Measurements from ENCODE around the gene SNRNP35.
"Not testable (repeated sequence)": the region's sequence is repeated elsewhere in the genome, so short reads cannot be mapped to it uniquely, and the experiment has no call there.

Gene SNRNP35

DNA sequence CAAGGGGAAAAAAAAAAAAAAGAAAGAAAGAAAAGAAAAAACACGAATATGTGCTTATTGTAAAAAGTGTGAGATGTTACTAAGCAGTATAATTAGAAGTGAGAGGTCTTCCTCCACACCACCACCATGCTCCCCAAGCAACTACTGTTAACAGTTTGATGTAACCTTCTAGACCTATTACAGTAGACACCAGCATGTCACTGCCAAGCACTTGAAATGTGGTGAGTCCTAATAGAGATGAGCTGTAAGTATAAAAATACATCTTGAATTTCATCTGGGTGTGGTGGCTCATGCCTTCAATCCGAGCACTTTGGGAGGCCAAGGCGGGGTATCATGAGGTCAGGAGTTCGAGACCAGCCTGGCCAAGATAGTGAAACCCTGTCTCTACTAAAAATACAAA lies 8.1 kb upstream of the SNRNP35 start:
- H3K4me1 ChIP-seq (ENCODE audit: control insufficient read depth in 2 of 2, insufficient read depth in 2 of 2, low read length in 2 of 2) = peaks cover 7 to 9% of the 10 kb centered on the region in 2 donors
- no peaks in the 10 kb centered on the region for H3K27me3 ChIP-seq (ENCODE audit: control insufficient read depth in 2 of 2, insufficient read depth in 2 of 2, low read length in 2 of 2)
- H3K9ac ChIP-seq (ENCODE audit: low read depth in 1 of 2, low read length in 2 of 2) = no peak overlapping the region
- H3K4me3 ChIP-seq (ENCODE audit: low read length in 2 of 2) = no peak overlapping the region
- no peaks in the 10 kb centered on the region for H3K9me3 ChIP-seq (ENCODE audit: control insufficient read depth in 2 of 2, low read length in 2 of 2)
- no peaks in the 10 kb centered on the region for H3K36me3 ChIP-seq (ENCODE audit: control insufficient read depth in 2 of 2, insufficient read depth in 2 of 2, low read length in 2 of 2)
- no peak overlapping the region for H3K27ac ChIP-seq (ENCODE audit: low read depth in 2 of 2, low read length in 2 of 2)

- Histone ChIP-seq H3K4me3 (ENCODE audit: low read length in 2 of 2) (no peak overlapping the region), H3K9me3 (ENCODE audit: control insufficient read depth in 2 of 2, low read length in 2 of 2) (no peaks in the 10 kb centered on the region), H3K27ac (ENCODE audit: low read depth in 2 of 2, low read length in 2 of 2) (no peak overlapping the region), H3K9ac (ENCODE audit: low read depth in 1 of 2, low read length in 2 of 2) (no peak overlapping the region), H3K36me3 (ENCODE audit: control insufficient read depth in 2 of 2, insufficient read depth in 2 of 2, low read length in 2 of 2) (no peaks in the 10 kb centered on the region), H3K4me1 (ENCODE audit: control insufficient read depth in 2 of 2, insufficient read depth in 2 of 2, low read length in 2 of 2) (peaks cover 6% of the 10 kb centered on the region in 2 donors), H3K27me3 (ENCODE audit: control insufficient read depth in 2 of 2, insufficient read depth in 2 of 2, low read length in 2 of 2) (no peaks in the 10 kb centered on the region)
These were observed 7.3 kb upstream of the SNRNP35 start for GRCh38 chr12:123450636-123451035.

DNA sequence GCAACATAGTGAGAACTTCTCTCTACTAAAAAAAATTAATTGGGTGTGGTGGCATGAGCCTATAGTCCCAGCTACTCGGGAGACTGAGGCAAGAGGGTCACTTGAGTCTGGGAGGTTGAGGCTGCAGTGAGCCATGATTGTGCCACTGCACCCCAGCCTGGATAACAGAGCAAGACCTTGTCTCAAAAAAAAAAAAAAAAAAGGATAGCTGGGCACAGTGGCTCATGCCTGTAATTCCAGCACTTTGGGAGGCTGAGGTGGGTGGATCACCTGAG lies 5.7 kb upstream of the SNRNP35 start:
- H3K27ac ChIP-seq (ENCODE audit: low read depth in 2 of 2, low read length in 2 of 2); H3K4me3 ChIP-seq (ENCODE audit: low read length in 2 of 2); H3K27me3 ChIP-seq (ENCODE audit: control insufficient read depth in 2 of 2, insufficient read depth in 2 of 2, low read length in 2 of 2); H3K9ac ChIP-seq (ENCODE audit: low read depth in 1 of 2, low read length in 2 of 2); H3K36me3 ChIP-seq (ENCODE audit: control insufficient read depth in 2 of 2, insufficient read depth in 2 of 2, low read length in 2 of 2); H3K4me1 ChIP-seq (ENCODE audit: control insufficient read depth in 2 of 2, insufficient read depth in 2 of 2, low read length in 2 of 2); H3K9me3 ChIP-seq (ENCODE audit: control insufficient read depth in 2 of 2, low read length in 2 of 2): not testable (repeated sequence)

- Histone ChIP-seq H3K9me3 (ENCODE audit: control insufficient read depth in 2 of 2, low read length in 2 of 2) (no peaks in the 10 kb centered on the region), H3K27me3 (ENCODE audit: control insufficient read depth in 2 of 2, insufficient read depth in 2 of 2, low read length in 2 of 2) (no peaks in the 10 kb centered on the region), H3K9ac (ENCODE audit: low read depth in 1 of 2, low read length in 2 of 2) (no peak overlapping the region), H3K4me3 (ENCODE audit: low read length in 2 of 2) (no peak overlapping the region), H3K27ac (ENCODE audit: low read depth in 2 of 2, low read length in 2 of 2) (no peak overlapping the region), H3K36me3 (ENCODE audit: control insufficient read depth in 2 of 2, insufficient read depth in 2 of 2, low read length in 2 of 2) (no peaks in the 10 kb centered on the region), H3K4me1 (ENCODE audit: control insufficient read depth in 2 of 2, insufficient read depth in 2 of 2, low read length in 2 of 2) (no peaks in the 10 kb centered on the region)
These were observed 4.8 kb upstream of the SNRNP35 start for GRCh38 chr12:123453165-123453564.

- not testable (repeated sequence) for H3K9me3 ChIP-seq (ENCODE audit: control insufficient read depth in 2 of 2, low read length in 2 of 2); H3K27me3 ChIP-seq (ENCODE audit: control insufficient read depth in 2 of 2, insufficient read depth in 2 of 2, low read length in 2 of 2); H3K4me1 ChIP-seq (ENCODE audit: control insufficient read depth in 2 of 2, insufficient read depth in 2 of 2, low read length in 2 of 2); H3K4me3 ChIP-seq (ENCODE audit: low read length in 2 of 2); H3K27ac ChIP-seq (ENCODE audit: low read depth in 2 of 2, low read length in 2 of 2); H3K9ac ChIP-seq (ENCODE audit: low read depth in 1 of 2, low read length in 2 of 2)
- peaks cover 9 to 15% of the 10 kb centered on the region in 2 donors for H3K36me3 ChIP-seq (ENCODE audit: control insufficient read depth in 2 of 2, insufficient read depth in 2 of 2, low read length in 2 of 2)
These were observed 5.2 kb downstream of the SNRNP35 start for GRCh38 chr12:123463174-123463573.

DNA sequence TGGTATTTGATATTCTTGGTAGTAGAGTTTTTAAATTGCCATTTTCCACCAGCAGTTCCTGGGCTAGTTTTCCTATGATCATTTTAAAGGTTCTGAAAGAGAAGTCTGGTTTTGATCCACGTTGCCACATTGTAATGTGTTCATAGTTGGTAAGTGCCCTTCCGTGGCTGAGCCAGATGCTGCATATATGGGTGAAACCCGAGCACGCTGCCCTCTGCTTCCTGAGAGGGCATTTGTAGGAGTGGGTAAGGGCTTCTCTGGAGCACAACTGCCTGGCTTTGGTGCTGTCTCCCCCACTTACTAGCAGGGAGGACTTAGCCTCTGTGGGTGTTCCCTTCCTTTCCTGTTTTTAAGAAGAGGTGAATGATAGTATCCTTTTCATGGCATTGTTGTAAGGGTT lies 7.1 kb downstream of the SNRNP35 start:
- Histone ChIP-seq H3K9me3 (ENCODE audit: control insufficient read depth in 2 of 2, low read length in 2 of 2) (no peaks in the 10 kb centered on the region), H3K4me1 (ENCODE audit: control insufficient read depth in 2 of 2, insufficient read depth in 2 of 2, low read length in 2 of 2) (no peaks in the 10 kb centered on the region), H3K27me3 (ENCODE audit: control insufficient read depth in 2 of 2, insufficient read depth in 2 of 2, low read length in 2 of 2) (no peaks in the 10 kb centered on the region), H3K9ac (ENCODE audit: low read depth in 1 of 2, low read length in 2 of 2) (no peak overlapping the region), H3K36me3 (ENCODE audit: control insufficient read depth in 2 of 2, insufficient read depth in 2 of 2, low read length in 2 of 2) (peaks cover 9 to 15% of the 10 kb centered on the region in 2 donors), H3K27ac (ENCODE audit: low read depth in 2 of 2, low read length in 2 of 2) (no peak overlapping the region), H3K4me3 (ENCODE audit: low read length in 2 of 2) (no peak overlapping the region)

DNA sequence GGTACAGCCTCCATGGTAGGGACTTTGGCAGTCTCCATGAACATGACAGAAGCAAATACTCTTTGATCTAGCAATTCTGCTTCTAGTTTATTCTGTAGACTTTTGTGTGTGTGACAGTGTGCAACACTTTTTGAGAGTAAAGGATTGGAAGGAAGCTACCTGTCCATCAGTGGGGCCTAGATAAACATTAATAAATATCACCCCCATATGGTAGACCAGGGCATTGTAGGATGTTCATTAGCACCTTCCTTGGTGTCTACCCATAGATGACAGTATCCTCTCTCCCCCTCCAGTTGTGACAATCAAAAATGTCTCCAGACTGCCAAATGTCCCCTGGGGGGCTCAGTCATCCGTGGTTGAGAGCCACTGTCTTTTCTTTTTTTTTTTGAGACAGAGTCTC lies 10.8 kb downstream of the SNRNP35 start:
- Histone ChIP-seq H3K4me3 (ENCODE audit: low read length in 2 of 2) (no peak overlapping the region), H3K9me3 (ENCODE audit: control insufficient read depth in 2 of 2, low read length in 2 of 2) (no peaks in the 10 kb centered on the region), H3K27ac (ENCODE audit: low read depth in 2 of 2, low read length in 2 of 2) (no peak overlapping the region), H3K4me1 (ENCODE audit: control insufficient read depth in 2 of 2, insufficient read depth in 2 of 2, low read length in 2 of 2) (no peaks in the 10 kb centered on the region), H3K9ac (ENCODE audit: low read depth in 1 of 2, low read length in 2 of 2) (no peak overlapping the region), H3K27me3 (ENCODE audit: control insufficient read depth in 2 of 2, insufficient read depth in 2 of 2, low read length in 2 of 2) (no peaks in the 10 kb centered on the region), H3K36me3 (ENCODE audit: control insufficient read depth in 2 of 2, insufficient read depth in 2 of 2, low read length in 2 of 2) (peaks cover 25 to 27% of the 10 kb centered on the region in 2 donors)

GRCh38 chr12:123469978-123470377 lies 12.0 kb downstream of the SNRNP35 start:
- no peaks in the 10 kb centered on the region for H3K9me3 ChIP-seq (ENCODE audit: control insufficient read depth in 2 of 2, low read length in 2 of 2)
- peaks cover 24 to 25% of the 10 kb centered on the region in 2 donors for H3K36me3 ChIP-seq (ENCODE audit: control insufficient read depth in 2 of 2, insufficient read depth in 2 of 2, low read length in 2 of 2)
- no peak overlapping the region for H3K4me3 ChIP-seq (ENCODE audit: low read length in 2 of 2)
- H3K4me1 ChIP-seq (ENCODE audit: control insufficient read depth in 2 of 2, insufficient read depth in 2 of 2, low read length in 2 of 2) = no peaks in the 10 kb centered on the region
- H3K9ac ChIP-seq (ENCODE audit: low read depth in 1 of 2, low read length in 2 of 2) = no peak overlapping the region
- no peak overlapping the region for H3K27ac ChIP-seq (ENCODE audit: low read depth in 2 of 2, low read length in 2 of 2)
- H3K27me3 ChIP-seq (ENCODE audit: control insufficient read depth in 2 of 2, insufficient read depth in 2 of 2, low read length in 2 of 2) = no peaks in the 10 kb centered on the region

DNA sequence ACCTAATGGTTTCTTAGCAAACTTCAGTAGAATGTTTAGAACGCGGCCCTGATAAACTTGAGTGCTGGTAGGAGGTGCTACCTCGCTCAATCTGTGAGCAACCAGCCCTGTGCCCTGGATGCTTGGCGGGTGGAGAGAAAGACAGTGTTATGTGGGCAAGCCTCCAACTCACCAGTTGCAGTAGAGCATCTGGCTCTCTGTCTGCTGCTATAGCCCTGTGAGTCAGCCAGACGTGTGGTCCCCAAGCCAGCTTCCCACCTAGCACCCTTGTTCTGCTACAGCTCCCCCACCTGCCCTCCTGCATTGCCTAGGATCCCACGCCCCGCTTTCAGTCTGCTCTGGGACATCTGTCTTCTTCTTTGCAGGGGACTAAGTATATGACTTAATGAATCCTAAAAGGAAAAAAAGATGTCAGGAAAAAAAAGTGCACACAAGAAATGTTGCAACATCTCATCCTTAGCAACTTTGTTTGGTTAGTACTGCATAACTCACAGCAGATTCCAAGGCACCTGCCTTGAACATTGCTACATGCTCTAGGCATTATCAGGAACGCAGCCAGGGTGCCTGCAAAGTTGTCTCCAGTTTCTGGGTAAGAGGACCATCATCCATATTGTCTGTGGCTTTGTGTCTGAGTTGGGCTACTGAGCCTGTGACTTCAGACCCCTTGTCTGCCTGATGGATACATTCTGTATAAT lies 13.6 kb downstream of the SNRNP35 start:
- H3K4me3 ChIP-seq (ENCODE audit: low read length in 2 of 2) = no peak overlapping the region
- peaks cover 16 to 17% of the 10 kb centered on the region in 2 donors for H3K36me3 ChIP-seq (ENCODE audit: control insufficient read depth in 2 of 2, insufficient read depth in 2 of 2, low read length in 2 of 2)
- no peaks in the 10 kb centered on the region for H3K9me3 ChIP-seq (ENCODE audit: control insufficient read depth in 2 of 2, low read length in 2 of 2)
- no peak overlapping the region for H3K9ac ChIP-seq (ENCODE audit: low read depth in 1 of 2, low read length in 2 of 2)
- no peak overlapping the region for H3K27ac ChIP-seq (ENCODE audit: low read depth in 2 of 2, low read length in 2 of 2)
- no peaks in the 10 kb centered on the region for H3K4me1 ChIP-seq (ENCODE audit: control insufficient read depth in 2 of 2, insufficient read depth in 2 of 2, low read length in 2 of 2)
- no peaks in the 10 kb centered on the region for H3K27me3 ChIP-seq (ENCODE audit: control insufficient read depth in 2 of 2, insufficient read depth in 2 of 2, low read length in 2 of 2)

DNA sequence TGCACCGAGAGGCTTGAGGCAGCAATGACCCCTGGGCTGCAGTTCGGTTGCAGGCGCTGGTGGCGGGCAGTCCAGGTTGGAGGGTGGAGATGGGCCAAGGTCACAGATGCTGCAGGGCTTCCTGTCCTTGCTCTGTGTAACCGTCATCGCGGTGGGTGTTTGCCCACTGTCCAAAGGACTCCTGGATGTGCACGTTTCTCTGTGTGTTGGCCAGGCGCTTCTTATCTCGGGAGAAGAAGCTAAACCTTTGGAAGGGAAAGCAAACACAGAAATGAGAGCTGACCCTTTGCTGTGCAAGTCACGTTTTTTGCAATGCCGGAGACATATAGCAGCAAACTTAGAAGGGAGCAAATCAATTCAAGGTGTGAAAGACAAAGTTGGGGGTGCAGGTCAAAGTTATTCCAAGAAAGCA lies 14.5 kb downstream of the SNRNP35 start:
- Histone ChIP-seq H3K36me3 (ENCODE audit: control insufficient read depth in 2 of 2, insufficient read depth in 2 of 2, low read length in 2 of 2) (peaks cover 16 to 17% of the 10 kb centered on the region in 2 donors), H3K9me3 (ENCODE audit: control insufficient read depth in 2 of 2, low read length in 2 of 2) (no peaks in the 10 kb centered on the region), H3K27ac (ENCODE audit: low read depth in 2 of 2, low read length in 2 of 2) (no peak overlapping the region), H3K4me3 (ENCODE audit: low read length in 2 of 2) (no peak overlapping the region), H3K4me1 (ENCODE audit: control insufficient read depth in 2 of 2, insufficient read depth in 2 of 2, low read length in 2 of 2) (no peaks in the 10 kb centered on the region), H3K27me3 (ENCODE audit: control insufficient read depth in 2 of 2, insufficient read depth in 2 of 2, low read length in 2 of 2) (no peaks in the 10 kb centered on the region), H3K9ac (ENCODE audit: low read depth in 1 of 2, low read length in 2 of 2) (no peak overlapping the region)

Data from mucosa of rectum (tissue), 2 donors.